Esophagus squamous epithelium (tissue), 5 donors: ENCODE data around the gene CAMKMT. TPM values are rescaled to one million over a fixed set of nuclear protein-coding genes. Genes with fewer than 3 reads are reported as not detected.

Source experiments
- DNase-seq: peaks from one replicate; lab custom pipeline; 2025; lab: John Stamatoyannopoulos, UW
- H3K27ac ChIP-seq, 4 donors: fragments of 200-600 bp; sonication (generic); one replicate each; pipeline ENCODE4 v1.5.1; 2016 to 2019; ENCODE audit warnings: mild to moderate bottlenecking in 1 of 4
- H3K27me3 ChIP-seq, 4 donors: fragments of 200-600 bp; sonication (generic); 1 replicate in 3 of 4; 2 replicates in 1 of 4; pipeline versions ENCODE4 v1.5.1 to v1.6.0; 2017 to 2021; ENCODE audit warnings: antibody characterized with exemption in 1 of 4
- H3K36me3 ChIP-seq, 3 donors: fragments of 200-600 bp; sonication (generic); one replicate each; pipeline ENCODE4 v1.5.1; 2016 to 2019
- H3K4me1 ChIP-seq, 3 donors: fragments of 200-600 bp; sonication (generic); one replicate each; pipeline ENCODE4 v1.5.1; 2017 to 2019
- H3K4me3 ChIP-seq, 4 donors: fragments of 200-600 bp; sonication (generic); 1 replicate in 3 of 4; 2 replicates in 1 of 4; pipeline ENCODE4 v1.5.1; 2016 to 2019; ENCODE audit warnings: mild to moderate bottlenecking in 2 of 4, moderate library complexity in 1 of 4
- H3K9me3 ChIP-seq, 3 donors: fragments of 200-600 bp; sonication (generic); one replicate each; pipeline ENCODE4 v1.5.1; 2016 to 2019
- CTCF ChIP-seq, 6 experiments: fragments of 450-650 bp in 4 of 6; fragments of 200-600 bp in 2 of 6; sonication (generic) in 2 of 6; IDR thresholded peaks; one replicate each; pipeline ENCODE4 v1.5.1; 2016 to 2019; ENCODE audit warnings: antibody characterized with exemption in 6 of 6, mild to moderate bottlenecking in 4 of 6, moderate library complexity in 4 of 6
- POLR2A ChIP-seq, 4 donors: fragments of 450-650 bp; IDR thresholded peaks; one replicate each; pipeline ENCODE4 v1.6.1; 2017; ENCODE audit warnings: antibody characterized with exemption in 4 of 4, mild to moderate bottlenecking in 4 of 4, moderate library complexity in 3 of 4
- WGBS, 2 donors: methylation state at CpG; one replicate each; pipeline ENCODE4 v1.1.5; 2018; 5-methylcytosine and 5-hydroxymethylcytosine counted together
- intact Hi-C: fragments of 100-400 bp; cut with DNase I; formaldehyde crosslinking; loops from one replicate; pipeline ENCODE4 v1.15.0; 2022
- total RNA-seq, 4 donors: library from RNA; depleted of rRNA; stranded (reverse); fragments of >200 nt; gene quantifications; one replicate each; pipeline ENCODE4 v1.1.0, GENCODE V29; 2016
- donor health status: DM: yes; HTN: yes; CAD: no.

The CAMKMT gene
- total RNA-seq, 4 donors from 2014 or later, result 5.7 to 14.4 (median 10.6) TPM

DNA sequence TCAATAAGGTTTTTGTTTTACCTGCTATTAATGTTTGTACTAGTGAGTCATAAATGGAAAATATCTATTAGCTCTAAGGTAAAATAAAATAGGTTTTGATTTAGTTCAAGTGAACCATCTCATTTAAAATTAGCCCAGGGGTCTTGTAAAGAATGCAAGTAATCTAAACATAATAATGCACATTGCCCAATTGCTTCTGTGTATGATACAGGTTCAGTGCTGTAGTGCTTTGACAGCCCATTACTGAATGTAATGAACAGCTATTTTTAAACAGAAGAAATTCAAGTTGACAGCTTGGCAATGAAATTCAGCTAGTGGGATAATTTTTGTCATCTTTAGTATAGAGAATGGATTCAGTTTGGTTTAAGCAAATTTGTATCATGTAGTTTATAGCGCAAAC lies 91.5 kb downstream of the CAMKMT start:
- H3K4me1 ChIP-seq, result no peaks in the 10 kb centered on the region
- WGBS, 2 donors, result 100% methylated on average over 1 of the region's 1 CpG

GRCh38 chr2:44455877-44456276 lies 94.1 kb downstream of the CAMKMT start:
- H3K27me3 ChIP-seq, result no peaks in the 10 kb centered on the region
- no peak overlapping the region for H3K4me3 ChIP-seq
- intact Hi-C loops, result no loop called here
- H3K36me3 ChIP-seq, result no peaks in the 10 kb centered on the region
- TF ChIP-seq CTCF (IDR thresholded peaks at IDR 0.05), result no peak
- no peak for TF ChIP-seq POLR2A (IDR thresholded peaks at IDR 0.05)
- no peak for DNase-seq
- 86 to 100% methylated on average over 1 of the region's 1 CpG for WGBS, 2 donors
- no peak overlapping the region for H3K27ac ChIP-seq
- H3K4me1 ChIP-seq, result no peaks in the 10 kb centered on the region
- H3K9me3 ChIP-seq, result no peaks in the 10 kb centered on the region

More for the DNA sequence above, 91.5 kb downstream of the CAMKMT start:
- DNase-seq, result no peak
- intact Hi-C loops, result no loop called here
- TF ChIP-seq POLR2A (IDR thresholded peaks at IDR 0.05) (no peak), CTCF (IDR thresholded peaks at IDR 0.05) (no peak)
- no peaks in the 10 kb centered on the region for H3K27me3 ChIP-seq
- no peaks in the 10 kb centered on the region for H3K36me3 ChIP-seq
- no peaks in the 10 kb centered on the region for H3K9me3 ChIP-seq
- no peak overlapping the region for H3K4me3 ChIP-seq
- H3K27ac ChIP-seq, result no peak overlapping the region

DNA sequence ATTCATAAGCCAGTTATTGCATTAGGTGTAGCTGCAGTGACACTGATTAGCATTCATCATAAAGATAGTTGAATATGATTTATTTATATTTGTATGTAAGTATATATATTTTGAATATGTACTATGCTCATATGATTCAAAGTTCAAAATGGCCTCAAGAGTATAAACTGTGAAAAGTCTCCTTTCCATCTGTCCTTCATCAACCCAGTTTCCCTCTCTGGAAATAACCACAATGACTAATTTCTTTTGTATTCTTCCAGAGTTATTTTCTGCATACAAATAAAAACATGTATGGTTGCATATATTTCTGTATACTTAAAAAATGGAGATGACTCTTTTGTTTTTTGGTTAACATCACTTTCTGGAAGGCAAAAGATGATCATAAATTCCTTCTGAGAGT lies 95.2 kb downstream of the CAMKMT start:
- Histone ChIP-seq H3K36me3 (no peaks in the 10 kb centered on the region), H3K9me3 (no peaks in the 10 kb centered on the region), H3K27me3 (no peaks in the 10 kb centered on the region), H3K4me1 (no peaks in the 10 kb centered on the region), H3K27ac (no peak overlapping the region), H3K4me3 (no peak overlapping the region)
- TF ChIP-seq POLR2A (IDR thresholded peaks at IDR 0.05) (no peak), CTCF (IDR thresholded peaks at IDR 0.05) (no peak)
- no peak for DNase-seq
- intact Hi-C loops, result no loop called here

DNA sequence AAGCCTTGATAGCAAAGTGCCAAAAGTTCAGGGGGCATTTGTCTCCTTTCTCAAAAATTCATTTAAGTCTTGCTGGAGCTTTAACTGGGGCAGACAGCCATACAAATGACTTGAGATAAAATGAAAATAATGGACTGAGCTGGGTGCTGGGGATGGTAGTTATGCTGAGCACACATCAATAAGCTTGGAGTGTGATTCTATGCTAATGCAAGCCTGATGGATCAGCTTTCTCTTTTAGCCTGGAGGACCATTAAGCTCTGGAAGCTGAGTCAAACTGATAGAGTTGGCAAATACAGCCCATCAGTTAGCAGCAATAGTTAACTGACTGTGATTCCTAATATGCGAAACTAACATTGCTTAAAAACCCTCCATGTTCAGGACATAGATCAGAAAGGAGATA lies 98.0 kb downstream of the CAMKMT start:
- DNase-seq, result no peak
- intact Hi-C loops, result no loop called here
- 85 to 100% methylated on average over 1 of the region's 1 CpG for WGBS, 2 donors

More for the DNA sequence above, 98.0 kb downstream of the CAMKMT start:
- no peak for TF ChIP-seq POLR2A (IDR thresholded peaks at IDR 0.05)
- TF ChIP-seq CTCF (IDR thresholded peaks at IDR 0.05), result no peak
- H3K4me1 ChIP-seq, result no peaks in the 10 kb centered on the region
- H3K9me3 ChIP-seq, result peaks cover 0 to 14% (median 7%) of the 10 kb centered on the region in 3 donors
- no peaks in the 10 kb centered on the region for H3K27me3 ChIP-seq
- H3K4me3 ChIP-seq, result no peak overlapping the region
- no peaks in the 10 kb centered on the region for H3K36me3 ChIP-seq
- H3K27ac ChIP-seq, result no peak overlapping the region
